Measurements from ENCODE around the gene OLFML1. TPM values are rescaled to one million over a fixed set of nuclear protein-coding genes. Genes with fewer than 3 reads are reported as not detected.

Gene OLFML1
- total RNA-seq, 1 experiment from 2014 or later, result not detected

GRCh38 chr11:7439746-7440320, 45.5 kb upstream of the OLFML1 start:
- Mint-ChIP-seq H3K4me1 (peaks cover 18 to 27% of the 10 kb centered on the region in 2 experiments), H3K4me3 (no peak overlapping the region), H3K36me3 (ENCODE audit: insufficient read depth in 1 of 3, low read depth in 3 of 3) (no peaks in the 10 kb centered on the region), H3K27me3 (ENCODE audit: low read depth) (peaks cover 11% of the 10 kb centered on the region), H3K9me3 (no peaks in the 10 kb centered on the region), H3K27ac (no peak overlapping the region)
- no peak overlapping the region for H3K4ac ChIP-seq (ENCODE audit: low read depth, low read length)
- no peak for DNase-seq
- no peak overlapping the region for H3T11ph ChIP-seq (ENCODE audit: low read length)
- no peak overlapping the region for H4K8ac ChIP-seq (replicated peaks; ENCODE audit: insufficient read length, low read depth, low read length)
- H3K27me3 ChIP-seq (ENCODE audit: insufficient read depth, low read length), result no peaks in the 10 kb centered on the region
- H4K20me1 ChIP-seq (ENCODE audit: control insufficient read depth, insufficient read depth, insufficient read length), result no peaks in the 10 kb centered on the region
- H3K4me1 ChIP-seq (ENCODE audit: insufficient read depth, low read length), result no peaks in the 10 kb centered on the region; the same call in 1 of the 2 replicates
- H2BK15ac ChIP-seq (ENCODE audit: low read depth, low read length), result no peak overlapping the region
- H3K79me1 ChIP-seq (ENCODE audit: insufficient read depth, low read depth, low read length, poor library complexity, severe bottlenecking), result no peaks in the 10 kb centered on the region
- no peak overlapping the region for H4K5ac ChIP-seq (ENCODE audit: insufficient read length, low read depth, low read length)
- H3K9ac ChIP-seq (ENCODE audit: extremely low read depth, insufficient read length, low read length), result no peak overlapping the region
- H3K4me2 ChIP-seq (ENCODE audit: insufficient read depth, insufficient read length, low read length), result no peak overlapping the region
- no peak overlapping the region for H2AFZ ChIP-seq (ENCODE audit: low read length)
- no peak overlapping the region for H2BK20ac ChIP-seq (ENCODE audit: low read depth, low read length, poor library complexity, severe bottlenecking)
- H4K91ac ChIP-seq (ENCODE audit: insufficient read length, low read depth, low read length), result no peak overlapping the region
- H2AK5ac ChIP-seq (ENCODE audit: insufficient read length, low read length), result no peak overlapping the region
- H3K27ac ChIP-seq (ENCODE audit: insufficient read length, low read depth, low read length), result no peak overlapping the region
- no peak overlapping the region for H3K14ac ChIP-seq (ENCODE audit: insufficient read depth, low read length)
- no peak overlapping the region for H3K23ac ChIP-seq (ENCODE audit: insufficient read length, low read depth, low read length)
- H3K56ac ChIP-seq (ENCODE audit: insufficient read length, low read depth, low read length), result no peak overlapping the region
- no peak for TF ChIP-seq CTCF (conservative IDR thresholded peaks at IDR 0.05)
- no peak overlapping the region for H3K18ac ChIP-seq (ENCODE audit: insufficient read length, low read depth, low read length)
- no peaks in the 10 kb centered on the region for H3K23me2 ChIP-seq (ENCODE audit: insufficient read length, low read depth, low read length, poor library complexity, severe bottlenecking)
- no peak overlapping the region for H2BK120ac ChIP-seq (ENCODE audit: low read depth, low read length, poor library complexity, severe bottlenecking)
- H2BK12ac ChIP-seq (ENCODE audit: insufficient read length, low read depth, low read length), result no peak overlapping the region
- no peaks in the 10 kb centered on the region for H3K9me3 ChIP-seq (ENCODE audit: control insufficient read depth, low read depth, low read length)
- no peaks in the 10 kb centered on the region for H3K79me2 ChIP-seq (ENCODE audit: insufficient read depth, low read length)
- WGBS (ENCODE audit: extremely low coverage, insufficient read length, low lambda C conversion rate), result no CpG with 5 or more reads among the region's 3 CpGs
- no peak overlapping the region for H2BK5ac ChIP-seq (ENCODE audit: insufficient read length, low read length)
